Activated CD4-positive, CD25-positive, alpha-beta regulatory T cell treated with anti-CD3 and anti-CD28 coated beads, Interleukin-2, amount 50 U/mL, for 24 hours (primary cell): ENCODE data around the gene TLK1.
"Not testable (repeated sequence)": the region's sequence is repeated elsewhere in the genome, so short reads cannot be mapped to it uniquely, and the experiment has no call there.

Source experiments
- ATAC-seq, 2 donors: fragments of 150-1000 bp; cut with Tn5 transposase; one replicate each; pipeline ENCODE4 v1.10.0; 2021; ENCODE audit warnings: mild to moderate bottlenecking in 1 of 2, moderate library complexity in 1 of 2

The TLK1 gene

DNA sequence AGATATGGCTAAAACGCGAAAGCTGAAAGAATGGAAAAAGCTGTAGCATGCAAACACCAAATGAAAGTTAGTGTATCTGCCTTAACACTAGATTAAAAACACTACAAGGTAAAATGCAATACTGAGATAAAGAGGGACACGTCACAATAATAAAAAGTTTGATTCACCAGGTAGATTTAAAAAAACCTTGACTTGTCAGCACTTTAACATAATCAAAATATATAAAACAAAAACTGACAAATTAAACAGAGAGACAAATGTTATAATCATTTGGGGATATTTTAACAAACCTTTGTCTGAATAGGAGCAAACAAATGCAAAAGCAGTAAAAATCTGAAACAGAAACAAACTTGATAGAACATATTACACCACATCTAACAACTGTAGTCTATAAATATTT lies 18.3 kb downstream of the TLK1 start:
- ATAC-seq: no peak

GRCh38 chr2:171141320-171141719 lies 19.4 kb downstream of the TLK1 start:
- peak in 1 of 2 donors; percentile 41 for ATAC-seq

GRCh38 chr2:171139860-171140259 lies 20.8 kb downstream of the TLK1 start:
- ATAC-seq: no peak

- ATAC-seq: peak; percentile 75 to 90
These were observed 24.7 kb downstream of the TLK1 start for GRCh38 chr2:171136024-171136423.

DNA sequence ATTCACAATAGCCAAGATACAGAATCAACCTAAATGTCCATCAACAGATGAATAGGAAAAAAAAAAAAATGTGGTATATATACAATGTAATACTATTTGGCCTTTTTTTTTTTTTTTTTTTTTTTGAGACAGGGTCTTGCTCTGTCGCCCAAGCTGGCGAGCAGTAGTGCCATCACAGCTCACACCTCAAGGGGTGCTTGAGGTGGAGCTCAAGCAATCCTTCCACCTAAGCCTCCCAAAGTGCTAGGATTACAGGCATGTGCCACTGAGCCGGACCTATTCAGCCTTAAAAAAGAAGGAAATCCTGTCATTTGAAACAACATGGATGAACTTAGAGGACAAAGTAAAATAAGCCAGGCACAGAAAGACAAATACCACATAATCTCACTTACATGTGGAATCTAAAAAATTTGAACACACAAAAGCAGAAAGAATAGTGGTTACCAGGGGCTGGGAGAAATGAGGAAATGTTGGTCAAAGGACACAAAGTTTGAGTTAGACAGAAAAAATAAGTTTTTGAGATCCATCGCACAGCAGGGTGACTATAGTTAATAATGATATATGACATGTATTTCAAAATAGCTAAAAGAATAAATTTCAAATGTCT lies 26.0 kb downstream of the TLK1 start:
- ATAC-seq: no peak

- ATAC-seq: no peak
These were observed 28.6 kb downstream of the TLK1 start for GRCh38 chr2:171132086-171132485.

- no peak for ATAC-seq
These were observed 32.2 kb downstream of the TLK1 start for GRCh38 chr2:171128461-171128860.

GRCh38 chr2:171124541-171124940 lies 36.2 kb downstream of the TLK1 start:
- ATAC-seq: no peak

GRCh38 chr2:171109571-171109970 lies 51.1 kb downstream of the TLK1 start:
- no peak for ATAC-seq

DNA sequence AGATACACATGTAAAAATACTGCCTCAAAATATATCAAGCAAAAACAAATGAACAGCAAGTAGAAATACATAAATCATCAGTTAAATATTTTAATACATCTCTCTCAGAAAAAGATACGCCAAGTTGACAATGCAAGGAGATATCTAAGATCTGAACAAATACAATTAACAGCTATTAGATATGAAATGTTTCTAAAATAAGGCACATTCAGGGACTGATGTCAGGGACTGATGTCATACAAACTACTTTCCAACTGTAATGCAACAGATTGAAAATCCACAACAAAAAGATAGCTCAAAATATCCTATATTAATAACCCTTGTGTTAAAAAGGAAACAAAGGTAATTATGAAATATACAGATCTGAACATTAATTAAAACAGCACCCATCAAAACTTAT lies 51.7 kb downstream of the TLK1 start:
- no peak for ATAC-seq

DNA sequence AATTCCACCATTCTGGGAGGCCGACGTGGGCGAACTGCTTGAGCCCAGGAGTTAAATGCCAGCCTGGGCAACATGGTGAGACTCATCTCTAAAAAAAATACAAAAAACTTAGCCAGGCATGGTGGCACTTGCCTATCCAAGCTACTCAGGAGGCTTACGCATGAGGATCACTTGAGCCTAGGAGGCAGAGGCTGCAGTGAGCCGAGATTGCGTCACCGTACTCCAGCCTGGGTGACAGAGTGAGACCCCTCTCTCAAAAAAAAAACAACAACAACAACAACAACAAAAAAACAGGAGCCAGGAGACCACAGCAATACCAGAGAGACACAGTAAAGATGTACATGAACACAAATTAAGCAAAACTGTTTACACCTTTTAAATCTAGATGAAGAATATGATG lies 52.9 kb downstream of the TLK1 start:
- no peak for ATAC-seq

- ATAC-seq: no peak
These were observed 56.3 kb downstream of the TLK1 start for GRCh38 chr2:171104379-171104778.

- ATAC-seq: no peak
These were observed 57.9 kb downstream of the TLK1 start for GRCh38 chr2:171102802-171103201.

DNA sequence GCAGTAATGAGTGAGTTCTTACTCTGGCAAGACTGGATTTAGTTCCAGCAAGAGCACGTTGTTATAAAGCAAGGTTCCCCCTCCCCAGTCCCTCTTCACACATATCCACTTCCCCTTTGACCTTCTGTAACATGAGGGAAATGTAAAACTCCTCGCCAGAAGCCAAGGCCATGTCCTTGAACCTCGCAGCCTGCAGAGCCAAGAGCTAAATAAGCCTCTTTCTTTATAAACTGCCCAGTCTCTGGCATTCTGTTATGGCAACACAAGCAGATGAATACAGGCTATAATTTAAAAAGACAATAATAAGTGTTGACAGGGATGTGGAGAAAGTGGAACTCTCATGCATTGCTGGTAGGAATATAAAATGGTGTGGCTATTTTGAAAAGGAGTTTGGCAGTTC lies 60.3 kb downstream of the TLK1 start:
- ATAC-seq: no peak

DNA sequence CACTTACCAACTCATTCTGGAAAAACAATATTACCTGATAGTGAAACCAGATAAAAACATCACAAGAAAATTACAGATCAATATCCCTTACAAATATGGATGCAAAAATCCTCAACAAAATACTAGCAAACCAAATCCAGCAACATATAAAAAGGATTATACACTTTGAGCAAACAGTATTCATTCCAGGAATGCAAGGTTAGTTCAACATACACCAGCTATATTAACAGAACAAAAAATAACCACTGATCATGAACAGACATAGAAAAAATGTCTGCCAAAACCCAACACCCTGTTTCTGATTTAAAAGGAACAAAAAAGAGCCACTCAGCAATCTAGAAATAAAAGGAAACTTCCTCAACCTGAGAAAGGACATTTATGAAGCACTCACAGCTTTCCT lies 62.1 kb downstream of the TLK1 start:
- no peak for ATAC-seq

DNA sequence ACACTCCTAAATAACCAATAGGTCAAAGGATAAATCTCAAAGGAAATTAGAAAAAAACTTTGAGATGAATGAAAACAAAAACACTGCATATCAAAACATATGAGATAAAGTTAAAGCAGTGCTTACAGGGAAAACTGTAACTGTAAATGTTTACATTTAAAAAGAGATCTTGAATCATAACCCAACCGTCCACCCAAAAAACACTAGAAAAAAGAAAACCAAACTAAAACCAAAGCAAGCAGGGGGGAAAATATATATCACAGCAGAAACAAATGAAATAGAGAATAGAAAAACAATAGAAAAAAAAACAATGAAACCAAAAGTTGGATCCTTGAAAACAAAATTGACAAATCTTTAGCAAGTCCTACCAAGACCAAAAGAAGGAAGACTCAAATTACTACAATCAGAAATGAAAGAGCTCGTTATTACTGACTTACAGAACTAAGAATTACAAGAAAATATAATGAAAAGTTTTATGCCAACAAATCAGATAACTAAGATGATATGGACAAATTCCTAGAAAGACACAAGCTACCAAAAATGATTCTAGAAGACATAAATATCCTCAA lies 65.6 kb downstream of the TLK1 start:
- no peak for ATAC-seq

DNA sequence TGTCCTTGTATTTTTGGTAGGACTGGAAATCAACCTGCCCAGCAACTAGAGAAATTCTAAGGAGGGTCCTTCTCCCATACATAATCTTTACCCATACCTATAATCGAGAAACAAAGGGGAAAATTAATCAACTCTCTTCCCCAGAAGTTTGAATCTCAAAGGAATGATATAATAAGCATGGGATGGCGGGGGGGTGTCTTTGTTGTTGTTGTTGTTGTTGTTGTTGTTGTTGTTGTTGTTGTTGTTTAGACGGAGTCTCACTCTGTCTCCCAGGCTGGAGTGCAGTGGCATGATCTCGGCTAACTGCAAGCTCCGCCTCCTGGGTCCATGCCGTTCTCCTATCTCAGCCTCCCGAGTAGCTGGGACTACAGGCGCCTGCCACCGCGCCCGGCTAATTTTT lies 69.2 kb downstream of the TLK1 start:
- not testable (repeated sequence) for ATAC-seq

- ATAC-seq: no peak
These were observed 71.2 kb downstream of the TLK1 start for GRCh38 chr2:171089489-171089888.

- ATAC-seq: no peak
These were observed 72.4 kb downstream of the TLK1 start for GRCh38 chr2:171088057-171088834.

DNA sequence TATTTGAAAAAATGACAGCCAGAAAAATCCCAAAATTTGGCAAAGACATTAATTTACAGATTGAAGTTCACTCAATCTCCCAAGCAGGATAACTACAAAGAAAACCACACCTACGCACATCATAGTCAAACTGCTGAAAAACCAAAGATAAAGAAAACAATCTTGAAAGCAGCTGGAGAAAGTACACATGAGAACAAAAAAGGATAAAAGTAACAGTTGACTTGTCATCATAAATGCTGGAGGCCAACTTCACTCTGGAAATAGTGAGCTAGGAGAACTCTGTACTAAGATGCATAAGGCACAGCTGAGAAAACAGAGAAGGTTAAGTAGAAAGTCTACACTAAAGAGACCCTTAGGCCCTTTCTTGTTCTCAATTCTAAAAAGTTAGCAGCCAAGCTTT lies 73.1 kb downstream of the TLK1 start:
- no peak for ATAC-seq

DNA sequence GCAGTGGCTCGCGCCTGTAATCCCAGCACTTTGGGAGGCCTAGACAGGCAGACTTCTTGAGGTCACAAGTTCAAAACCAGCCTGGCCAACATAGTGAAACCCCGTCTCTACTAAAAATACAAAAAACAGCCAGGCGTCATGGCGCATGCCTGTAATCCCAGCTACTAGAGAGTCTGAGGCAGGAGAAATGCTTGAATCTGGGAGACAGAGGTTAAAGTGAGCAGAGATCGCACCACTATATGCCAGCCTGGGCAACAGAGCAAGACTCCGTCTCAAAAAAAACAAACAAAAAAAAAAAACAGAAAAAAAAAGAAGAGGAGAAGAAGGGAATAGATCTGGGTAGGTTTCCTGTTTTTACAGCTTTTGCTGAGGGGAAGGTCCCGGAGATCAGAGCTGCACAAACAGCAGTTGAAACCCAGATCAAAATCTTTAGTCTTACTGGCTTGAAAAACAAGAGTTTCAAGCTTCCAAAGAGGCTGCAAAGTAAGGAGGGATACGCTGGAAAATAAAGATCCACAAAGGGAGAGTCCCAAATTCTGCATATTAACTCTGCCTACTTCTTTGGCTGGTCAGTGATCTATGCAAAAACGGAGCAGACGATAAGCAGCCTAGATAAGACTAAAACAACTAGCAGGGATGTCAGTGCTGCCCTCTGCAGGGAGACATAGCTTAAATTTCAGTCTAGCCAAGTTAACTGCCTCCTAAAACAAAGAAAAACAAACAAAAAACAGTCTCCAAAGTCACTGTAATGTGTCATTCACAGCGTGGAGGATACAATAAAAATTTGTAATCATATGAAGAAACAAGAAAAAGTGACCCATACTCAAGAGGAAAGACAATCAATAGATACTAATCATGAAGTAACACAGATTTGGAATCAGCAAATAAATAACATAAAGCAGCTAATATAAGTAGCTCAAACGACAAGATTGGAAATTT lies 74.1 kb downstream of the TLK1 start:
- peak; percentile 57 to 66 for ATAC-seq

DNA sequence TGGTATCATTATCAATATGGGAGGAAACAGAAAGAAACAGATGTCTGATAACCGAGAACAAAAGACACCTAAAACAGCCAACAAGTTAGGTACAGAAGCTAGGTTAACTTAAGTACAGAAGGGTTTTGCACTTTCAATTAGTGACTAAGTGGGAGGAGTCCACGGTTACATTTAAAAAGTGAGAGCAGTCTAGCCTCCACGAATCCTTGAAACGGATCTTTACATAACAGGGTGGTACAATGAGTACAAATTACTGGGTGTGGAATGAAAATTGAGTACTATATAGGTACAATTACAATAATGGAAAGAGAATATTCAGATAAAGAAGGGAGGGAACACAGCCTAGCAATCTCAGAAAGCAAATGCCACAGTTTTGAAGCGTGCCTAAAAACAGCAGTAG lies 76.6 kb downstream of the TLK1 start:
- peak; percentile 64 to 83 for ATAC-seq

- no peak for ATAC-seq
These were observed 77.2 kb downstream of the TLK1 start for GRCh38 chr2:171083451-171083850.
